Activated naive CD4-positive, alpha-beta T cell treated with anti-CD3 and anti-CD28 coated beads for 36 hours (primary cell): ENCODE data around the gene RUNX1. TPM values are rescaled to one million over a fixed set of nuclear protein-coding genes. Genes with fewer than 3 reads are reported as not detected.
A peak's percentile ranks its signal among the peaks of the same experiment; 100 is the strongest.

Experiments used
- CTCF ChIA-PET: fragments of 350-600 bp; sonication (Branson Sonifier 250); formaldehyde crosslinking; loops from one replicate; lab custom pipeline; 2021; ENCODE audit warnings: antibody characterized with exemption; lab: Charles Lee
- DNase-seq: peaks from one replicate; pipeline ENCODE4 v3.0.0-alpha.2; 2020
- H3K27ac Mint-ChIP-seq: one replicate; pipeline ENCODE4 v1.8.0; 2021; ENCODE audit warnings: mild to moderate bottlenecking, mixed read lengths
- H3K27me3 Mint-ChIP-seq: one replicate; pipeline ENCODE4 v1.8.0; 2021; ENCODE audit warnings: low read depth, mixed read lengths
- H3K36me3 Mint-ChIP-seq: one replicate; pipeline ENCODE4 v1.8.0; 2021; ENCODE audit warnings: low read depth, mixed read lengths
- H3K4me1 Mint-ChIP-seq: one replicate; pipeline ENCODE4 v1.8.0; 2021; ENCODE audit warnings: low read depth, mixed read lengths
- H3K4me3 Mint-ChIP-seq: one replicate; pipeline ENCODE4 v1.8.0; 2021; ENCODE audit warnings: mild to moderate bottlenecking, moderate library complexity, mixed read lengths
- H3K9me3 Mint-ChIP-seq: one replicate; pipeline ENCODE4 v1.8.0; 2021; ENCODE audit warnings: mixed read lengths
- intact Hi-C: fragments of 100-400 bp; cut with micrococcal nuclease; formaldehyde crosslinking; loops from one replicate; pipeline ENCODE4 v1.15.1; 2023
- total RNA-seq, 2 experiments: library from RNA; stranded (reverse); gene quantifications; one replicate each; pipeline ENCODE4 v1.2.3, GENCODE V29; 2021

Gene RUNX1
- total RNA-seq, 2 experiments from 2014 or later: 36.9 to 41.0 TPM

GRCh38 chr21:34817821-34818661, 231.1 kb downstream of the RUNX1 start:
- H3K4me1 Mint-ChIP-seq: peaks cover 30% of the 10 kb centered on the region
- no peak for DNase-seq
- H3K27me3 Mint-ChIP-seq: no peaks in the 10 kb centered on the region
- no peaks in the 10 kb centered on the region for H3K9me3 Mint-ChIP-seq
- CTCF ChIA-PET: interaction anchor here (1.4 kb wide), 1 partner anchor 10 kb away, joined by 5 read pairs; no protein-coding TSS in a partner anchor
- intact Hi-C loops: no loop called here
- peaks cover 49% of the 10 kb centered on the region for H3K36me3 Mint-ChIP-seq
- H3K4me3 Mint-ChIP-seq: no peak overlapping the region
- H3K27ac Mint-ChIP-seq: no peak overlapping the region

GRCh38 chr21:34815831-34816705, 233.0 kb downstream of the RUNX1 start:
- CTCF ChIA-PET: no interaction called here
- H3K9me3 Mint-ChIP-seq: no peaks in the 10 kb centered on the region
- intact Hi-C loops: no loop called here
- H3K36me3 Mint-ChIP-seq: peaks cover 49% of the 10 kb centered on the region
- DNase-seq: no peak
- H3K27me3 Mint-ChIP-seq: no peaks in the 10 kb centered on the region
- peak overlapping the region; percentile 37 for H3K27ac Mint-ChIP-seq
- H3K4me3 Mint-ChIP-seq: no peak overlapping the region
- peaks cover 48% of the 10 kb centered on the region for H3K4me1 Mint-ChIP-seq

GRCh38 chr21:34814529-34814951, 234.6 kb downstream of the RUNX1 start:
- H3K9me3 Mint-ChIP-seq: no peaks in the 10 kb centered on the region
- intact Hi-C loops: loop anchor here (5.0 kb wide), 1 partner anchor 323 kb away; no protein-coding TSS in a partner anchor
- H3K4me1 Mint-ChIP-seq: peaks cover 62% of the 10 kb centered on the region
- CTCF ChIA-PET: no interaction called here
- peaks cover 54% of the 10 kb centered on the region for H3K36me3 Mint-ChIP-seq
- H3K27ac Mint-ChIP-seq: no peak overlapping the region
- H3K4me3 Mint-ChIP-seq: no peak overlapping the region
- DNase-seq: no peak
- no peaks in the 10 kb centered on the region for H3K27me3 Mint-ChIP-seq

DNA sequence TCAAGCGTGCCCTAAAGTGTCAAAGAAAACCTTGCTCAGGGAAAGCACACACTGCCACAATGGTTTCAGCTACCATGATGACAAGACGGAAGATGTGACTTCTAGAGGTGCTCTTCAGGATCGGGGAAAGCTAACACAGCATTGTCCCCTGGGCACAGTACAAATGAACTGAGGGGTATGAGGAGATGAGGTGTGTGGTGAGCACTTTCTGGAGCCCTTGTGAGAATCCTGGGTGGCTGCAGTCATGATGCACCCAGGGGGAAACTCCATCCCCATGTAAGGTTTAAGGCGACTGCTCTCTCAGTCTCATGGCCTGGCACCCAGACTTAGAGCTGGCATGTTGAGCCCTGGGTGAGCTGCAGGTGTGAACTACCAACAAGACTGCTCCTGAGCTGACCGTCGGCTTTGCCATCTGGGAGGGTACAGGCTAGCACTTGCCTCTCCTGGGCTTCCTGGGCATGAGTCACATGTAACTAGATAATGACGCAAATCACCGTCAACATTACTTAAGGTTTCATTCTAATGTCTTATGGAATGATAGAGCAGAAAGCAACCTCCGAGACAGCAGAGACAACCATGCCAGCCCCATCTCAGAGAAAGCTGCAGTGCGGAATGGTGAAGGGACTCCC, 235.7 kb downstream of the RUNX1 start:
- H3K36me3 Mint-ChIP-seq: peaks cover 58% of the 10 kb centered on the region
- H3K4me1 Mint-ChIP-seq: peaks cover 74% of the 10 kb centered on the region
- no peaks in the 10 kb centered on the region for H3K27me3 Mint-ChIP-seq
- CTCF ChIA-PET: no interaction called here
- no peak overlapping the region for H3K27ac Mint-ChIP-seq
- H3K4me3 Mint-ChIP-seq: no peak overlapping the region
- intact Hi-C loops: loop anchor here (5.0 kb wide), 1 partner anchor 324 kb away; no protein-coding TSS in a partner anchor
- H3K9me3 Mint-ChIP-seq: no peaks in the 10 kb centered on the region
- no peak for DNase-seq

GRCh38 chr21:34812504-34813265, 236.4 kb downstream of the RUNX1 start:
- Mint-ChIP-seq H3K9me3 (no peaks in the 10 kb centered on the region), H3K27me3 (no peaks in the 10 kb centered on the region), H3K27ac (no peak overlapping the region), H3K36me3 (peaks cover 60% of the 10 kb centered on the region), H3K4me3 (no peak overlapping the region), H3K4me1 (peaks cover 81% of the 10 kb centered on the region)
- CTCF ChIA-PET: no interaction called here
- intact Hi-C loops: loop anchor here (5.0 kb wide), 1 partner anchor 325 kb away; no protein-coding TSS in a partner anchor
- no peak for DNase-seq

GRCh38 chr21:34811368-34811767, 237.7 kb downstream of the RUNX1 start:
- Mint-ChIP-seq H3K27ac (no peak overlapping the region), H3K9me3 (peaks cover 4% of the 10 kb centered on the region), H3K4me1 (peaks cover 91% of the 10 kb centered on the region), H3K36me3 (peaks cover 68% of the 10 kb centered on the region), H3K27me3 (no peaks in the 10 kb centered on the region), H3K4me3 (no peak overlapping the region)
- DNase-seq: no peak
- CTCF ChIA-PET: interaction anchor here (0.7 to 1.1 kb wide), 4 partner anchors 8 to 1157 kb away, joined by 3 read pairs; no protein-coding TSS in a partner anchor
- intact Hi-C loops: loop anchor here (5.0 kb wide), 1 partner anchor 326 kb away; no protein-coding TSS in a partner anchor

- DNase-seq: peak; percentile 38
- Mint-ChIP-seq H3K4me3 (no peak overlapping the region), H3K36me3 (peaks cover 67% of the 10 kb centered on the region), H3K27ac (no peak overlapping the region), H3K4me1 (peaks cover 93% of the 10 kb centered on the region), H3K9me3 (peaks cover 6% of the 10 kb centered on the region), H3K27me3 (no peaks in the 10 kb centered on the region)
- CTCF ChIA-PET: interaction anchor here (0.7 to 1.1 kb wide), 4 partner anchors 9 to 1157 kb away, joined by 3 read pairs; no protein-coding TSS in a partner anchor
- intact Hi-C loops: loop anchor here (5.0 kb wide), 1 partner anchor 327 kb away; no protein-coding TSS in a partner anchor
Observed at GRCh38 chr21:34810786-34811185, 238.3 kb downstream of the RUNX1 start.

GRCh38 chr21:34809822-34810221, 239.3 kb downstream of the RUNX1 start:
- Mint-ChIP-seq H3K9me3 (peaks cover 8% of the 10 kb centered on the region), H3K27me3 (no peaks in the 10 kb centered on the region), H3K36me3 (peaks cover 66% of the 10 kb centered on the region), H3K27ac (no peak overlapping the region), H3K4me3 (no peak overlapping the region), H3K4me1 (peaks cover 94% of the 10 kb centered on the region)
- CTCF ChIA-PET: no interaction called here
- intact Hi-C loops: loop anchor here (2.0 to 10.0 kb wide), 6 partner anchors 25 to 415 kb away; no protein-coding TSS in a partner anchor
- DNase-seq: no peak

- H3K4me1 Mint-ChIP-seq: peaks cover 94% of the 10 kb centered on the region
- no peak for DNase-seq
- peaks cover 8% of the 10 kb centered on the region for H3K9me3 Mint-ChIP-seq
- H3K27me3 Mint-ChIP-seq: no peaks in the 10 kb centered on the region
- intact Hi-C loops: loop anchor here (2.0 to 10.0 kb wide), 5 partner anchors 26 to 416 kb away; no protein-coding TSS in a partner anchor
- CTCF ChIA-PET: no interaction called here
- H3K27ac Mint-ChIP-seq: peak overlapping the region; percentile 91
- H3K36me3 Mint-ChIP-seq: peaks cover 68% of the 10 kb centered on the region
- no peak overlapping the region for H3K4me3 Mint-ChIP-seq
Observed at GRCh38 chr21:34808569-34809204, 240.4 kb downstream of the RUNX1 start.

DNA sequence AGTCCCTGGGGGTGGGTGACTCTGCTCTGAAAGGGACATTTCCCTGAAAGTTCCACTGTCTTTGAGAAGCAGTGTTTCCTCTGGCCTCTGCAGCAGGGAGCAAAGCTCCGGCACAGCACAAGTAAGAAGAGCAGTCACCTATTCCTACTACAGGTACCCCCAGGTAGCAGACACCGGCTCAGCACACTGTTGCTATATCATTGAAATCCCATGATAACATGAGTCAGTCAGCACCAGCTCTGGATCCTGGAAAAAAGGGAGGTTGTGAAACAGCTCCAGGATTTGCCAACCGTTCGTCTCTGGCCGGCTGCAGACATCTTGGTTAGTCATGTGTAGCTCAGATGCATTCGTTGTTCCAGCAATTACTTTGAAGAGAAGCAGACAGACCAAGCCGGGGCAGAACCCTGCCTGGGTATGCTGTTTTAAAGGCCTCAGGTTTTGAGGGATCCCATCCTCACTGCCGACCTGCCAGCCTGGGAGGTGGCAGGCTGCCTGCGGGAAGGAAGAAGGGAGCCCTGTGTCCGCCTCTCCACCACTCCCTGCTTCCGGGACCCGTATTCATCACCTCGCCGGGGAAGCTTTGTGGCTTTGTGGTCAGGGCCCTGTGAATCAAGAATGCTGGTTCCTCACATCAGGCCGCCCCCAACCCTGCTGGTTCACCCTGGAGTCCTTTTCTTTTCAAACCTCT, 241.1 kb downstream of the RUNX1 start:
- CTCF ChIA-PET: interaction anchor here (0.9 kb wide), 1 partner anchor 10 kb away, joined by 5 read pairs; no protein-coding TSS in a partner anchor
- peak; percentile 87 for DNase-seq
- Mint-ChIP-seq H3K4me1 (peaks cover 90% of the 10 kb centered on the region), H3K4me3 (peak overlapping the region; percentile 19), H3K36me3 (peaks cover 65% of the 10 kb centered on the region), H3K9me3 (peaks cover 8% of the 10 kb centered on the region), H3K27me3 (no peaks in the 10 kb centered on the region), H3K27ac (peak overlapping the region; percentile 91)
- intact Hi-C loops: loop anchor here (1.0 to 10.0 kb wide), 14 partner anchors 27 to 721 kb away; no protein-coding TSS in a partner anchor
